HG02970 (cell line): ENCODE measurements around the gene CFAP92.

Experiments used
- ATAC-seq: cut with Tn5 transposase; IDR thresholded peaks from one replicate; pipeline ENCODE4 v1.9.1; 2021; ENCODE audit warnings: mild to moderate bottlenecking, moderate library complexity, moderate number of reproducible peaks; ENCODE audit not compliant: unreplicated experiment, low FRiP score

Gene CFAP92

GRCh38 chr3:128991355-128991895 is 2.5 kb downstream of the CFAP92 start:
- no peak for ATAC-seq

GRCh38 chr3:128988286-128988685 is 5.6 kb downstream of the CFAP92 start:
- ATAC-seq = no peak

GRCh38 chr3:128987302-128988100 is 6.4 kb downstream of the CFAP92 start:
- ATAC-seq = no peak

GRCh38 chr3:128984596-128984995 is 9.3 kb downstream of the CFAP92 start:
- no peak for ATAC-seq

- no peak for ATAC-seq
Observed at GRCh38 chr3:128983293-128984069, 10.4 kb downstream of the CFAP92 start.

- ATAC-seq = no peak
Observed at GRCh38 chr3:128975276-128975675, 18.6 kb downstream of the CFAP92 start.

GRCh38 chr3:128973988-128974564 is 19.8 kb downstream of the CFAP92 start:
- no peak for ATAC-seq

GRCh38 chr3:128971421-128972100 is 22.3 kb downstream of the CFAP92 start:
- ATAC-seq = no peak

- ATAC-seq = no peak
Observed at GRCh38 chr3:128970740-128971047, 23.2 kb downstream of the CFAP92 start.

GRCh38 chr3:128969993-128970739 is 23.7 kb downstream of the CFAP92 start:
- no peak for ATAC-seq

- ATAC-seq = no peak
Observed at GRCh38 chr3:128967748-128968355, 26.0 kb downstream of the CFAP92 start.

- ATAC-seq = no peak
Observed at GRCh38 chr3:128965818-128966217, 28.1 kb downstream of the CFAP92 start.

GRCh38 chr3:128965280-128965679 is 28.6 kb downstream of the CFAP92 start:
- no peak for ATAC-seq

- no peak for ATAC-seq
Observed at GRCh38 chr3:128956440-128956839, 37.4 kb downstream of the CFAP92 start.

GRCh38 chr3:128950223-128950938 is 43.5 kb downstream of the CFAP92 start:
- no peak for ATAC-seq

GRCh38 chr3:128949158-128949557 is 44.7 kb downstream of the CFAP92 start:
- no peak for ATAC-seq

GRCh38 chr3:128946411-128946810 is 47.5 kb downstream of the CFAP92 start:
- ATAC-seq = no peak

GRCh38 chr3:128945878-128946175 is 48.0 kb downstream of the CFAP92 start:
- ATAC-seq = no peak
